AG09309 (cell line): Measurements from ENCODE around the gene SCD5.
A peak's percentile ranks its signal among the peaks of the same experiment; 100 is the strongest.

Experiments used
- DNase-seq: peaks from one replicate; pipeline ENCODE4 v3.0.0-alpha.2; 2010; ENCODE audit warnings: low read depth
- H3K4me3 ChIP-seq: 2 replicates; pipeline ENCODE4 v1.5.1; 2011; ENCODE audit warnings: mild to moderate bottlenecking, low read depth, low read length, moderate library complexity; ENCODE audit not compliant: control insufficient read depth
- CTCF ChIP-seq: IDR thresholded peaks from 2 replicates; pipeline ENCODE4 v1.5.1; 2011; ENCODE audit warnings: mild to moderate bottlenecking, low read depth, low read length, inconsistent platforms; ENCODE audit not compliant: insufficient read depth, control insufficient read depth; ENCODE audit errors: missing control alignments

SCD5 gene

GRCh38 chr4:82666970-82667665, 131.5 kb downstream of the SCD5 start:
- no peak for DNase-seq
- H3K4me3 ChIP-seq: no peak overlapping the region
- no peak for TF ChIP-seq CTCF

GRCh38 chr4:82661181-82661992, 137.2 kb downstream of the SCD5 start:
- H3K4me3 ChIP-seq: no peak overlapping the region
- no peak for DNase-seq
- no peak for TF ChIP-seq CTCF

GRCh38 chr4:82652062-82652461, 146.5 kb downstream of the SCD5 start:
- H3K4me3 ChIP-seq: no peak overlapping the region
- no peak for TF ChIP-seq CTCF
- DNase-seq: peak; percentile 40

GRCh38 chr4:82650868-82651267, 147.7 kb downstream of the SCD5 start:
- TF ChIP-seq CTCF: no peak
- H3K4me3 ChIP-seq: no peak overlapping the region
- no peak for DNase-seq

GRCh38 chr4:82648356-82648755, 150.2 kb downstream of the SCD5 start:
- no peak overlapping the region for H3K4me3 ChIP-seq
- DNase-seq: no peak
- no peak for TF ChIP-seq CTCF

- no peak overlapping the region for H3K4me3 ChIP-seq
- no peak for TF ChIP-seq CTCF
- no peak for DNase-seq
Observed at GRCh38 chr4:82645936-82646565, 152.5 kb downstream of the SCD5 start.
